Measurements from ENCODE around the gene GEMIN5. TPM values are rescaled to one million over a fixed set of nuclear protein-coding genes. Genes with fewer than 3 reads are reported as not detected.

Gene GEMIN5
- total RNA-seq, 1 experiment from 2014 or later, result 29.5 TPM

DNA sequence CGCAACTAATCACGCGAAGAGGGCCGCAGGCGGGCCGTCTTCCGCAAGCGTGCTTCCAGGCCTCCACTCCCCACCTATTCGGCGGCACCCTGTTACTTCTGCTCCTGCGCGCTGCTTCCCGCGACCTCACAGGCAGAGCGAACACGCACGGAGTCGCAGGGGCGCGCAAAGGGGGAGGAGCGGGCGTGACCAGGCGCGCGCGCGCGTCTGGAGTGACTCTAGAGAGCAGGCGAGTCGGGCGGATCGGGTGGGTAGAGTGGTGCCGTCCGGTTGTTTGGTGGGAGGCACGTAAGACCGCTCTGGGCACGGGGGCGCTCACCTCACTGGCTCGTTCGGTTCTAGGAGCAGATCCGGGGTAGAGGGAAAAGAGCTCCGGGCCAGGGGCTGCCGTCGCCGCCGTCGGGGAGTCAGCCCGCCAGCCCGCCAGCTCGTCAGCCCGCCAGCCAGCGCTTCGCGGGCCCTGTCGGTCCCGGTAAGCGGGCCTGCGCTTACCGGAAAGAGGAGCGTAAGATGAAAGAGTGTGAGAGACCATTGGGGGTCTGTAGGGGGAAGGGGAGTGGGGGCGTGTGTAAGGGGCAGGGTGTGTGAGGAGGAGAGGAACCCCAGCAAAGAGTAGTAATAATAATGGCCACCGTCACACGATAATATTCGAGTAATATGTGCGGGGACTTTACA is 79.6 kb downstream of the GEMIN5 start, which contains the start of gene CNOT8:
Gene CNOT8 (plus strand): TSS at position 331 of the 675 bp plus-strand sequence. CDS start 4,652 bp downstream, outside the sequence.
- ATAC-seq, result peak; percentile 89
- ChIA-PET CTCF (no interaction called here), POLR2A (no interaction called here)
- H3K9me3 ChIP-seq (ENCODE audit: control insufficient read depth, insufficient read depth, low read depth, low read length), result no peaks in the 10 kb centered on the region
- H3K27me3 ChIP-seq (ENCODE audit: control insufficient read depth, insufficient read depth, low read length), result no peaks in the 10 kb centered on the region
- in situ Hi-C loops (cut with HindIII; ENCODE audit: low pct_unique_long_range_greater_than_20kb, low sequenced_read_pairs) (no loop called here), intact Hi-C loops (cut with micrococcal nuclease; ENCODE audit: unreplicated experiment) (no loop called here)
- peak; percentile 87 for DNase-seq (ENCODE audit: low read depth, low spot score)
- peak within 1 kb of the TSS; percentile 64 to 95 for H3K4me3 ChIP-seq (ENCODE audit: low read depth in 2 of 2, low read length in 2 of 2)
- peak in 1 of 2 experiments; percentile 14; a peak in 1 of 4 replicates for TF ChIP-seq REST (IDR thresholded peaks at IDR 0.05; ENCODE audit: insufficient read depth in 1 of 2, low read depth in 2 of 2, low read length in 1 of 2)
- peak; percentile 78; the same call in 1 of the 2 replicates for TF ChIP-seq POLR2AphosphoS5 (IDR thresholded peaks at IDR 0.05; ENCODE audit: low read depth, low read length)
- TF ChIP-seq TCF7L2 (IDR thresholded peaks at IDR 0.05; ENCODE audit: low read depth, low read length), result peak; percentile 60; the same call in 1 of the 2 replicates
- TF ChIP-seq, protein P1, sequence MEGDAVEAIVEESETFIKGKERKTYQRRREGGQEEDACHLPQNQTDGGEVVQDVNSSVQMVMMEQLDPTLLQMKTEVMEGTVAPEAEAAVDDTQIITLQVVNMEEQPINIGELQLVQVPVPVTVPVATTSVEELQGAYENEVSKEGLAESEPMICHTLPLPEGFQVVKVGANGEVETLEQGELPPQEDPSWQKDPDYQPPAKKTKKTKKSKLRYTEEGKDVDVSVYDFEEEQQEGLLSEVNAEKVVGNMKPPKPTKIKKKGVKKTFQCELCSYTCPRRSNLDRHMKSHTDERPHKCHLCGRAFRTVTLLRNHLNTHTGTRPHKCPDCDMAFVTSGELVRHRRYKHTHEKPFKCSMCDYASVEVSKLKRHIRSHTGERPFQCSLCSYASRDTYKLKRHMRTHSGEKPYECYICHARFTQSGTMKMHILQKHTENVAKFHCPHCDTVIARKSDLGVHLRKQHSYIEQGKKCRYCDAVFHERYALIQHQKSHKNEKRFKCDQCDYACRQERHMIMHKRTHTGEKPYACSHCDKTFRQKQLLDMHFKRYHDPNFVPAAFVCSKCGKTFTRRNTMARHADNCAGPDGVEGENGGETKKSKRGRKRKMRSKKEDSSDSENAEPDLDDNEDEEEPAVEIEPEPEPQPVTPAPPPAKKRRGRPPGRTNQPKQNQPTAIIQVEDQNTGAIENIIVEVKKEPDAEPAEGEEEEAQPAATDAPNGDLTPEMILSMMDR (IDR thresholded peaks at IDR 0.05), result no peak
- TF ChIP-seq SIN3A (IDR thresholded peaks at IDR 0.05; ENCODE audit: borderline replicate concordance, insufficient read depth, low read depth, low read length), result peak; percentile 87; the same call in 1 of the 2 replicates
- peaks cover 29% of the 10 kb centered on the region for H3K4me1 ChIP-seq (ENCODE audit: control insufficient read depth, insufficient read depth, low read length)
- peaks cover 3% of the 10 kb centered on the region for H3K36me3 ChIP-seq (ENCODE audit: control insufficient read depth, insufficient read depth, low read length)
- H3K27ac ChIP-seq (ENCODE audit: low read length), result peak within 1 kb of the TSS; percentile 97
- no TSS peak for BruUV-seq (replicated peaks)

GRCh38 chr5:154857530-154858296 is 80.3 kb downstream of the GEMIN5 start:
- CTCF ChIA-PET, result no interaction called here
- H3K36me3 ChIP-seq (ENCODE audit: control insufficient read depth, insufficient read depth, low read length), result peaks cover 3% of the 10 kb centered on the region
- in situ Hi-C loops (cut with HindIII; ENCODE audit: low pct_unique_long_range_greater_than_20kb, low sequenced_read_pairs) (no loop called here), intact Hi-C loops (cut with micrococcal nuclease; ENCODE audit: unreplicated experiment) (no loop called here)
- no peaks in the 10 kb centered on the region for H3K9me3 ChIP-seq (ENCODE audit: control insufficient read depth, insufficient read depth, low read depth, low read length)
- no peaks in the 10 kb centered on the region for H3K27me3 ChIP-seq (ENCODE audit: control insufficient read depth, insufficient read depth, low read length)
- TSS peak; percentile 93 for BruUV-seq (replicated peaks)
- H3K4me1 ChIP-seq (ENCODE audit: control insufficient read depth, insufficient read depth, low read length), result peaks cover 29% of the 10 kb centered on the region
- TF ChIP-seq REST (IDR thresholded peaks at IDR 0.05; ENCODE audit: insufficient read depth in 1 of 2, low read depth in 2 of 2, low read length in 1 of 2) (no peak), SIN3A (IDR thresholded peaks at IDR 0.05; ENCODE audit: borderline replicate concordance, insufficient read depth, low read depth, low read length) (peak; percentile 72; the same call in 1 of the 2 replicates), TCF7L2 (IDR thresholded peaks at IDR 0.05; ENCODE audit: low read depth, low read length) (peak; percentile 6; the same call in 1 of the 2 replicates), POLR2AphosphoS5 (IDR thresholded peaks at IDR 0.05; ENCODE audit: low read depth, low read length) (peak; percentile 77)
- TF ChIP-seq, protein P1 (IDR thresholded peaks at IDR 0.05), result no peak
- peak overlapping the region; percentile 64 to 95 for H3K4me3 ChIP-seq (ENCODE audit: low read depth in 2 of 2, low read length in 2 of 2)
- DNase-seq (ENCODE audit: low read depth, low spot score) (peak; percentile 83), ATAC-seq (peak; percentile 89)
- POLR2A ChIA-PET, result interaction anchor here (0.6 to 1.0 kb wide), 3 partner anchors 10 to 47 kb away, joined by 3 to 8 read pairs (median 3); no protein-coding TSS in a partner anchor
- peak overlapping the region; percentile 97 for H3K27ac ChIP-seq (ENCODE audit: low read length)

Measured in Panc1 (cell line).